ENCODE data around the gene NAA15.

DNA sequence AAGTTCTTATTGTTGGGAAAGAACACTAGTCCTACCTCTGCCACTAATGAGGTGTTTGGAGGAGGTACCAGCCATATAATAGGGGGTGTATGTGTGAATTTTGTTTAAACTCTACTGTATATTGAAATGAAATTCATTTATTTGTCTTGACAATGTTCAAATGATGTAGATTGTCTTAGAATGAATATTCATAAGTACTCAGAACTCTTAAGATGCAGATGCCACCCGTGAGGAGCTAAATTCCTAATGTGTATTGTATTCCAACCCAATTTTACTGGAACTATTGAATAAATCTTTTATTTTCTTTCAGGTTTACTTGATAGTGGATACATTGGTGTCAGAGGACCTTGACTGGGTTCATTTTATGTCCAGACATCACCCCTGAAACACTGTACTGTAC, 88.7 kb downstream of the NAA15 start:
- TF ChIP-seq POLR2A (IDR thresholded peaks at IDR 0.05; ENCODE audit: low read depth, low read length) (no peak), POLR2AphosphoS5 (IDR thresholded peaks at IDR 0.05; ENCODE audit: low read depth, low read length) (no peak), TAF1 (IDR thresholded peaks at IDR 0.05; ENCODE audit: borderline replicate concordance, low read depth, low read length) (no peak)
